HCT116 (cell line): Measurements from ENCODE around the gene CHM.

ENCODE experiments used
- CBX3 ChIP-seq: IDR thresholded peaks from 2 replicates; pipeline ENCODE4 v1.6.1; 2012; ENCODE audit warnings: low read depth
- CTCF ChIP-seq, 3 experiments: fragments of 200-600 bp in 1 of 3; sonication (generic) in 1 of 3; IDR thresholded peaks in 2 of 3; conservative IDR thresholded peaks in 1 of 3; 2 replicates each; pipeline ENCODE4 v1.5.1; 2012 to 2017; ENCODE audit warnings: low read depth in 2 of 3, low read length in 2 of 3, antibody characterized with exemption in 1 of 3, borderline replicate concordance in 1 of 3, control low read depth in 1 of 3, mild to moderate bottlenecking in 1 of 3, mixed read lengths in 1 of 3, mixed run types in 1 of 3, moderate library complexity in 1 of 3; ENCODE audit not compliant: insufficient read depth in 1 of 3
- EGR1 ChIP-seq: IDR thresholded peaks from 2 replicates; pipeline ENCODE4 v1.6.1; 2012; ENCODE audit warnings: low read depth
- EZH2 ChIP-seq: fragments of 200-600 bp; sonication (generic); IDR thresholded peaks from 2 replicates; pipeline ENCODE4 v1.6.1; 2017; ENCODE audit warnings: antibody characterized with exemption, mixed run types
- POLR2A ChIP-seq: IDR thresholded peaks from 2 replicates; pipeline ENCODE4 v1.7.0; 2011; ENCODE audit warnings: borderline replicate concordance; ENCODE audit not compliant: insufficient read depth, insufficient read length; ENCODE audit errors: extremely low read depth
- POLR2AphosphoS5 ChIP-seq: IDR thresholded peaks from 2 replicates; pipeline ENCODE4 v1.6.1; 2011; ENCODE audit warnings: mild to moderate bottlenecking, low read depth, low read length, moderate library complexity
- RAD21 ChIP-seq: IDR thresholded peaks from 2 replicates; pipeline ENCODE4 v1.6.1; 2012; ENCODE audit warnings: low read depth, mild to moderate bottlenecking
- REST ChIP-seq: IDR thresholded peaks from 2 replicates; pipeline ENCODE4 v1.6.1; 2012; ENCODE audit warnings: low read depth
- SP1 ChIP-seq: IDR thresholded peaks from 2 replicates; pipeline ENCODE4 v1.6.1; 2012; ENCODE audit warnings: low read depth
- ZBTB33 ChIP-seq: IDR thresholded peaks from 2 replicates; pipeline ENCODE4 v1.6.1; 2011; ENCODE audit warnings: mild to moderate bottlenecking, low read length, moderate library complexity; ENCODE audit not compliant: insufficient replicate concordance; ENCODE audit errors: extremely low read depth
- ZNF274 ChIP-seq: fragments of 200-500 bp; sonication (Bioruptor generic); IDR thresholded peaks from 2 replicates; pipeline ENCODE4 v1.6.1; 2014; ENCODE audit warnings: mild to moderate bottlenecking, low read depth, low read length, inconsistent platforms

- TF ChIP-seq POLR2AphosphoS5 (no peak), CTCF (IDR thresholded peaks at IDR 0.05 in 2 of 3, conservative IDR thresholded peaks at IDR 0.05 in 1 of 3; ENCODE audit: borderline replicate concordance in 1 of 3, insufficient read depth in 1 of 3, low read depth in 2 of 3, low read length in 2 of 3) (no peak), ZNF274 (no peak), POLR2A (no peak), CBX3 (no peak), ZBTB33 (no peak), REST (no peak), EZH2 (no peak), RAD21 (no peak), EGR1 (no peak), SP1 (no peak)
These were observed 4.4 kb upstream of the CHM start for GRCh38 chrX:86051741-86052140.
